HG02970 (cell line): ENCODE results near the gene PPP2R2C.

Experiments used
- ATAC-seq: cut with Tn5 transposase; IDR thresholded peaks from one replicate; pipeline ENCODE4 v1.9.1; 2021; ENCODE audit warnings: mild to moderate bottlenecking, moderate library complexity, moderate number of reproducible peaks; ENCODE audit not compliant: unreplicated experiment, low FRiP score

The PPP2R2C gene

DNA sequence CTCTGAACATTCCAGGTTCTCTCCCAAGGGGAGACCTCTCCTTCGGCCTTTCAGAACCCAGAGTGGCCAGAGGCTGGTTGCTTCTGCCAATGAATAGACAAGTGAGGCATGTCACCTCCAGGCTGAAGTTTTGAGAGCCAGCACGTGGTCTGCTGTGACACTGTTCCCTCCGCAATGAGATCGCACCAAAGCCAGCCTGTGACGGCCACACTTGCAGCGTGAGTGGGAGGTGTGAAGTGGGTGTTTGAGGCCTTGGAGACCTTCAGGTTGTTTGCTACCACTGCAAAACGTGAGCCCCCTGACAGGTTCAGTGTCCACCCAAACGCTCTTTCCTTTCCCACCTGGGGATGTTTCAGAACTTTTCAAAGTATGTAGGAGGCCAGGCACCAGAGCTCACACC lies 121.8 kb downstream of the PPP2R2C start:
- ATAC-seq: no peak

DNA sequence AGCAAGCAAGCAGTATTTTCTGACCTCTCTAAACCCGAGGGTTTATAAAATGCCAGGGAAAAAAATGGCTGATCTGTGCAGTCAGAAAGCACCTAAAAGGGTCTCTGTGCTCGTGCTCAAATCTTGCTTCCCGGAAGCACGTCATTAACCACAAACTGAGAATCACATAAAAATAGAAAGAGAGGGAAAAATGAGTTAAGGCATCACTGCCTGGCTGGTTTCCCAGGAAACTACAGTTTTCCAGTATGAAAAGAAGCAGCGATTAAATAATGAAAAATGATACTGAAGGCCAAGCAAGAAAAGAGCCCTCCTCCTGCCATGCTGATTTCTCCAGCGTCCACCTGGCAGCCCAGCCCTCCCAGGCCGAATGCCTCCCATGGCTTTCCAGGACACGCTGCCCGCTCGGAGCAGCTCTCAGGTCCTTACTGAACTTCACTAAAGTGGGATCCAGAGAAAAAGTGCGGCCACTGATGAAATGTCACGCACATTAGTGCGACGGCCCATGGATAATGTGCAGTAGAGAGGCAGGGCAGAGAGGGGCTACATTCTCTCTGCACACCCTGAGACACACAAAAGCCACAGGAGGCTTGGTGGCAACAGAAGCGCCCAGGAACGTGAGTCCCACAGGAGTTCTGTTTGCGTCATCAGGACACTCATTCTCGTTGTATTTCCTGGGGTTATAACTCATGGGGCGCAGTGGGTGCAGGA lies 122.4 kb downstream of the PPP2R2C start:
- ATAC-seq: no peak

DNA sequence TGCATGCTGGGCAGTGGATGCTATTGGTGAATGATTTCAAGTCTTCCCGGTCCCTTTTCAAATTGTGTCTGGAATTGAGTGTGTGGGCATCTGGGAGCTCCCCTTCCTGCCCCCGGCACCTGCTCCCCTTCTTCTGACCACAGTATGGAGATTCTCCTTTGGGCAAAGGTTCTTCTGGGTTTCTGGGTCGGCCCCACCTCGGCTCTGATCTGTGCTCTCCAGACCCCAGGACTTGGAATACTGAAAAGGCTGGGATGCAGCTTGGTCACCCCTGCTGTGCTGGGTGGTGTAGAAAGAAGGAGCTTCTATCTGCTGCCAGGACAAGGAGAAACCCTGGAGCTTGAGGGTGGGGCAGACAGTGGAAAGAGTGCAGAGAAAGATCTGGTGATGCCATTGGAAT lies 124.0 kb downstream of the PPP2R2C start:
- no peak for ATAC-seq

DNA sequence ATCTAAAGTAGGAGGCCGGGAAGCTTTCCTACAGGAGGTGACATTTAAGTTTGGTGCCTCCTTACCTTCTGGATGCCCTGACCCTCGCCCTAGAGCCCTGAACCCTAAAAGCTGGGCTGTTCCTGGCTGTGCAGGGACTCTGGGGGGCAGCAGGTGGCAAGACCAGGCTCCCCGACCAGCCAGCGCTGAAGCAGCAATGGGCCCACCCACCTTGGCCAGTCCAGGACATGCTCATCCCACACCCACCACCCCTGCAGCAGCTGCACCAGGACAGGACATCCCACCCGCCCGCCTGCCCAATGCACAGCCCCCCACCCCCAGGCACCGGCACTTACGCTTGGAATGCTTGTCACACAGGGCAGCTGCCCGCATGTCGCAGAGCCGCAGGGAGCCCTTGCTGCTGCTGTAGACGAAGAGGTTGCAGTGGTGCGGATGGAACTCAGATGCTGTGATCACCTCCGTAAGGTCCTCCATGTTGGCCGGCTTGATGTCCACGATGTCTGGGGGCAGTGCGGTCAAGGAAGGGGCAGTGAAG lies 124.8 kb downstream of the PPP2R2C start:
- no peak for ATAC-seq

DNA sequence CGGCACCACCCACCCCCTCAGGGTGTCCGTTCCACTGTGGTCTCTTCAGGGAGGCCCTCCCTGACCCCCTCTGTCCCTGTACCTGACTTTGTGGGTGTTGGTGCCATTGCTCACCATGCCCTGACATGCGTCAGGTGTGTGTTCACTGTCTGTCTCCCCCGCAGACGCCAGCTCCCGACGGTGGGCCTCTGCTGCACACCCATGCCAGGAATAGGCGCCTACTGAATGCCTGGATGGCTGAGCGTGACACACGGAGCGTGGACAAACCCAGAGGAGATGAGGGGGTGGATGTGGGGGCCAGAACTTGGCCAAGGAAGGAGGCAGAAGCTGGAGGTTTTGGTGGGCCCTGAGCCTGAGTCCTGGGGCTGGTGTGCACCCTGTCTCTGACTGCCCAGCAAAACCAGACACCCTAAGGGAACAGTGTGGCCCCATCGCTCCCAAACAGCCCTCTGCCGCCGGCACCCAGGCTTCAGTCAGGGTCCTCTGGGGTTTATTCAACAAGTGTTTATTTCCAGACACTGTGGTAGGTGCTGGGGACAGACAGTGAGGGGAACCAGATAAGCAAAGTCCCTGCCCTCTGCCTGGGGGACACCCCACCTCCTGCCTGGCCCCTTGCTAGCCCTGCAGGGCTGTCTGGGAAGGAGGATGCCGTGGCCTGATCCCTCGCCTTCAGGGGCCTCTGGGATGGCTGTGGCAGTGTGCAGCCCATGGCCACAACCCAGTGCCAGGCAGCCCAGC lies 125.9 kb downstream of the PPP2R2C start:
- no peak for ATAC-seq

DNA sequence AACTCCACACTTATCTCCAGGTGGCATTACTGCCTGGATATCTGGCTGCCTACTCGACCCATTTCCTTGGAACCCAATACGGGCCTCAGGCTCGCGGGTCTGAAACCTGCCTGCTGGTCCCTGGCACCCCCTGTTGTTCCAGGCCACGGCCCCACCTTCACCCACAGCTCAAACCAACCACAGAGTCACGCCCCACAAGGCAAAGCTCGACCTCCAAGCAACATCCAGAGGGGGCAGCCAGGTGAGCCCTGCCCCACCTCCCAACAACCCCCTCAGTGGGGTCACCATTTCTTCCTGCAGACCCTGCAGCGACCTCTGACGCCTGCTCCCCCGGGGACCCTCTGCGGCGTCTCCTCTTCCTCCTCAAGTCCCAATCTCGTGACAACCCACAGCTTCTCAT lies 126.5 kb downstream of the PPP2R2C start:
- no peak for ATAC-seq

DNA sequence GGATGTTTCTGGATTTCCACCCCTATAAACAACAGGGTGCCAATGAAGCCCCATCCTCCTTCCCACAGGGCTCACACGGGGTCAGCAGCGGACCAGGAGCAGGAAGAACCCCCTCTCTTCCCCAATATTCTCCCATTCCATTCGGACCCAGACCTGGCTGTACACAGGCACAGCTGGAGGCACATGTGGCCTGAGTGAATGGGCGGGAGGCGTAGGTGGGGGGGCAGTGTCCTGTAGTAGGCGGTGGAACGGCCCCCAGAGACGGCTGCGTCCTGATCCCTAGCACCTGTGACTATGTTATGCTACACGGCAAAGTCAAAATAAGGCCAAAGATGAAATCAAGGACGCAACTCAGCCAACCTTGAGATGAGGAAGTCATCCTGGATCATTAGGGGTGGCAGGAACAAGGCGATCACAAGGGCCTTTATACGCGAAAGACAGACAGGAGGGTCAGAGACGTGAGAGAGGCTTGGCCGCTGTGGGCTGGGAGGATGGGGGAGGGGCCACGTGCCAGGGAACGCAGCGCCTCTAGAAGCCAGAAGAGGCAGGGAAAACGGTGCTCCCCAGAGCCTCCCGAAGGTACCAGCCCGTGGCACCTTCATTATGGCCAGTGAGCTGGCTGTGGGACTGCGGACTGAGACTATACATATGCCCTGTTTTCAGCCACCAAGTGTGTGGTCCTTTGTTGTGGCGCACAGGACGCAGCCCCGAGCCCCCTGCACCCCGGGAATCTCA lies 127.2 kb downstream of the PPP2R2C start:
- no peak for ATAC-seq

DNA sequence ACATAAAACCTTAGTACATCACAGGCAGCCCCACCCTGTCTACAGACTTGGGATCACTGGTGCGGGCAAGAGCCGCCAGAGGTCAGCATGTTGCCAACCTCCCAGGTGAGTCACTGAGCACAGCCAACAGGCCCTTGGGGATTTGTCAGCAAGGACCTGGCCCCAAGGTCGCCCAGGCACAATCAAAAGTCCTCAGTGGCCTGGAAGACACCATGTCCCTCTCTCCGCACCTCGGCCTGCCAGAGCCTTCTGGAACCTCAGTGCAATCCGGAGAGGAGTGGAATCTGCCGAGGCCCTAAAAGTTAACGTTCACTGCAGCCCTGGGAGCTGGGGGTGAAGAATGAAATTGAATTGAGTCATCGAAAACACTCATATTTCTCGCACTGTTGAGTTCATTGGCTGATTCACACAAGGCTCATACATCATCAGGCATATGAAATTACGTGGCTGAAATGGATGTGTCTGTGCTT lies 128.4 kb downstream of the PPP2R2C start:
- no peak for ATAC-seq

DNA sequence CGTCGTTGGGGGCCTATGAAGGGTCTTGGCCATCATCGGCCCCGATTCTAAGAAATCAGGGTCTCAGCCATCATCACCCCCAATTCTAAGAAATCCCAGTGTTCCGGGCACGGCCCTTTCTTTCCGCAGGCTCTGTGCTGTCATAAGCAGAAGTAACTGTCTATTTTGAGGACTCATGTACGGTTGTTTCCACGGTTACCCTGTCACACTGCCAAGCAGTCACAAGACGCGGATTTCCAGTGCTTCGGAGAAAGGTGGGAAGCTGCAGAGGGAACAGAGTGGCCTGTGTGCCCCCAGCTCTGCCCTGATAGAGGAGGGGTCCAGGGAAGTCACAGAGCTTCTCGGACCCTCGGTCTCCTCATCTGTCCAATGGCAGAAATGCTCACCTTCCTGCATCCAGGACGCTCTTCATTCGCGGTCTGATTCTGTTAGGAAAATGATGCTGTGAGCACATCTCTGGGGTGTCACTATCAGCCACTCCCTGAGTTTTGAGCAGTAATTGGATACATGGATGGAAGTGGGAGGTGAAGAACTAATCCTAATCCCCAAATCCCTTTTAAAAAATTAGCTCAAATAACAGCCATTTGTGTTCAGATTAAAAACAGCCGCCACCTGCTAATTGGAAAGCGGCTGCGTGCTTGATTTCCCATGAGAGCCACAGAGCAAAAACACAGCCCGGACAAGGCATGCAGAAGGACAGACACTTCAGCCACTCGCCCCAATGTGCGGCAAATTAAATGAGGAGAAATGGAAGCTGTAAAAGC lies 129.7 kb downstream of the PPP2R2C start:
- no peak for ATAC-seq

DNA sequence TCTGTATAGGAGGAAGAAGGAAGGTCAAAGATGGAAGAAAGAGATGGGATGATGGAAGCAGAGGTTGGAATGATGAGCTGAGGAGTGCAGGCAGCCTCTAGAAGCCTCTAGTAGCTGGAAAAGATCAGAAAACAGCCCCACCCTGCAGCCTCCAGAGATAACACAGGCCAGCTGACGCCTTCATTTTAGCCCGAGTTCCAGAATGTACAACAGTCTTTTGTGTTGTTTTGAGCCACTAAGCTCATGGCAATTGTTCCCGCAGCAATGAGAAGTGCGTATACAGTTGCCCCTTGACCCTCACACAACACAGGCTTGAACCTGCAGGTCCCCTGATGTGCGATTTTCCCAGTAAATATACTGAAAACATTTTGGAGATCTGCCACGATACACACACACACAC lies 130.7 kb downstream of the PPP2R2C start:
- no peak for ATAC-seq

DNA sequence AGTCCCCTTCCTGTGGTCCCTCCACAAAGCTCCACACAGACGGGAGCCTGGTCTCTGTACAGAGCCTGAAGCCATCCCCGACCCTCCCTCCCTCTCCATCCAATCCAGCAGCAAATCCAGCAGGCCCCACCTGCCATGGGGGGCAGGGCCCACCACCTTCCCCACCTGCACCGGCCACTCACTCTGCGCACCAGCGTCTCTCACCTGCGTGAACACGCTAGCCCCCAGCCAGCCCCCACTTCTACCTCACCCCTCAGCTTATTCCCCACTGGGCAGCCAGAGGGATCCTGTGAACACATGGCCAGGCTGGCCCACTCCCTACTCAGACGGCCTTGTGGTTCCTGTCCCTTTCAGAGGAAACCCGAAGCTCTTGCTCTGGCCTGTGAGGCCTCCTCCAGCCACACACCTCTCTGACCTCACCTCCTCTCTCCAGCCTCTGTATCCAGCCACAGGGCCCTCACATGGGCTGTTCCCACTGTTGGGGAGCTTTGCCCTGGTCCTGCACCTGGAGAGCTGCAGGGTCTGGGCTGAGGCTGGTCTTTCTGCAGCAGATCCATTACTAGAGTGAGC lies 131.9 kb downstream of the PPP2R2C start:
- no peak for ATAC-seq

DNA sequence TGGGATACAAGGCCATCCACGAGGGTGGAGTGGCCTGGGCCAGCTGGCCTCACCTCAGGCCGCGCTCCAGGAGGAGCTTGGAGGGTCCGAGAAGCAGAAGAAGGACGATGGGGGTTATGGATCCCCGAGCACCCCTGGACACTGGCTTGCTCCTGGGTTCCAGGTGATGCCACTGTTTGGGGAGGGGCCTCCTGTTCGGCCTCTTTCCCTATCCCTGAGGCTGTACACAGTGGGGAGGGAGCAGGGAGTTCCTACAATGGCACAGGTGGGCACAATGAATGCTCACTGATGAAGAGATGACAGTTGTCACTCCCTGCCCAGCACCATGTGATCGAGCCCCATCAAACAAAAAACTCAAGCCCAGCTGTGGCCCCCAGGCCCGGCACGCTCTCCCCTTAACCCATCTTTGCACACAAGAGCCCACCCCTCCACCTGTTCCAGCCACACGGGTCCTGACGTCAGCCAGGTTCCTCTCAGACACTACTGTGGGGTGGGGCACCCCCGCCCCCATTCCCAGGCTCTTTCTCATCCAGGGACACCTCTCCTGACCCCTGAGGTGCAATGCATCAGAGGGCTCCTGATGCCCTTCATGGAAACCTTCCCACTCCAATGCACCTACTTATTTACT lies 132.5 kb downstream of the PPP2R2C start:
- ATAC-seq: no peak

DNA sequence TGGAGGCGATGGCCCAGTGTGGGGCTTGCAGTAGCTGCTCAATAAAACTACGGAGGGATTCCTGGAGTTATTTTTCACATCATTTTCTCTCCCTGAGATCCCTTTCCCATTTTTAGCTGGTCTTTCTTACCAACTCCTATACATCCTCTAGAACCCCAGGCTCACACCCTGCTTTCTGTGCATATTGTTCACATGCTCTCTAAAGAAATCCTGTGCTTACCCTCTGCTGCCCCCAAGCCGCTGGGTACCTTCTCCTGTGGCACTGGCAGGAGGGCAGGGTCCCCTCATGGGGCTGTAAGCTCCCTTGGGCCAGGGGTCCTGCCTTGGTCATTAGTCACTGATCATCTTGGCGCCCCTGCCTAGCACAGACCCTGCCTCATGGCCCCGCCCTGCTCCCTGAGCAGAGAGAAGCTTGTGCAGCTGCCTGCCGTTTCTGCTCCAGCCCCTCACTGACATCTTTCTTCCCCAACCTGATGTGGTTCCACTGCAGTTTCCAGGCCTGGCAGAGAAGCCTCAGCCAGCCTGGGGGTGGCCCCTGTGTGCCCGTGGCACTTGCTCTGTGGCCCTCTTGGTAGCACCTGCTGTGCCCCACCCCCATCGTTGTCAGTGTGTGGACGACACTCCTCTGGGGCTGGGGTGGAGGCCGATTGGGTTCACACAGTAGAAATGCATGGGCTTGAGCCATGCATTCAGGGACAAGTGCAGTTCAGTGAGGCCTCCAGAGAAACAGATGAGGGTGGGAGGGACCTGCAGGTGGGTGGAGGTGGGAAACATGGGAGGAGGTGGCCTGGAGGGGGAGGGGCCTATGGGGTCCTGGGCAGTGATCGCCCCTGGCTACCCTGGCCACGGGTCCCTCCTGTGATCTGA lies 133.2 kb downstream of the PPP2R2C start:
- ATAC-seq: no peak

DNA sequence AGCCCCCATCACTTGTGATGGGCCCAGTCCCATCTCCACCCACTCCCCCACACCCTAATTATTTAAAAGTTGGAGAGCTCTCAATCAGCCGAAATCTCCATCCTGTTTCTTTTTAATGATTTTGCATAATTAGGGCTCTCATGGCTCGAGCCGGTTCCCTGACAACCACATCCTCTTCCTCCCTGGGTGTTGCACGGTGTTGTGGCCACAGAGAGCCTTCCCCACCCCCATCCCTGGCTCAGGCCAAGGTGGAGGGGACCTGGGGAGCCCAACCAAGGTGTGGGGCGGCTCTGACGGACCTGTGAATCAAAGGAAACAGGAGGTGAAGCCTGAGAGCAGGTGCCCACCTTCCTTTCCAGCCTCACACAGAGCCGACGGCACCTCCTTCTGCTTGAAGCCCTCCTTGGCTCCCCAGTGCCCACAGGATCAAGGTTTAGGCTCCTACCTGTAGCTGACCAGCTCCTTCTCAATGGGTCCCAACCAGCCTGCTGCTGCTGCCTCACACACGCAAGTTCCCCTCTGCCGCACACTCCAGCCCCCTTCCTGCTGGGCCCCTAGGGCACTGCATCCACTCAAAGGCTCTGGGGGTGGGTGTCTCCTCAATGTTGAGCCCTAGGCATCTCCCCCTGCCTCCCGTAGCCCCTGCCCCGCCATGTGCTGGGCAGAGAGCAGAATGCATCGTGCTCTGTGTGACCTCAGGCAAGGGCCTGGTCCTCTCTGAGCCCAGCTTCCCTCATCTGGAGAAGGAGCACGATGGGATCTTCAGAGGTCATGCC lies 134.1 kb downstream of the PPP2R2C start:
- no peak for ATAC-seq

DNA sequence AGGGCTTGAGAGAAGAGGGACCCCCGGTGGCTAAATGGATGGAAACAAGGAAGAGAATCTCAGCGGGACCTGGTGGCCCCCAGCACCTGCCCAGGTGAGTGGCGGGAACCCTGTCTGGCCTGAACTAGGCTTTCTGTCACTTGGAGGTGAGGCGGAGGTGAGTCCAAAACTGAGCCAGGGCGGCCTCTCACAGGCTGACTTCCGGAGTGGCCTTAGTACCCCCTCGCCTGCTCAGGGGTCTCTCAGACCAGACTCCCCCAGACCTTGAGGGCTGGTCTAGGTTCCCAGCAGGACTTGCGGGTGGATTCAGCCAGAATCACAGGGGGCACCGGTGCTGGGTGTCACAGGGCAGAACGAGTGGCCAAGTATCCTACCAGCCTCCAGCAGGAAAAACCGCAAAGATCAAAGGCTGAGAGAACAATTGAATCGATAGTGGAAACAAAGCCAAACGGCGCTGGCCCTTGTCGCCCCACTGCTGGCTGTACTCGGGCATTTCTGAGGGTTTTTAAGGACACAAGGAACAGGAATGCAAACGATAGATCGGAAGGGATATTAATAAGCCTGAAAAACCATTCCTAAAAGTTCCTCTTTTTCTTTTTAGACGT lies 135.0 kb downstream of the PPP2R2C start:
- ATAC-seq: no peak

DNA sequence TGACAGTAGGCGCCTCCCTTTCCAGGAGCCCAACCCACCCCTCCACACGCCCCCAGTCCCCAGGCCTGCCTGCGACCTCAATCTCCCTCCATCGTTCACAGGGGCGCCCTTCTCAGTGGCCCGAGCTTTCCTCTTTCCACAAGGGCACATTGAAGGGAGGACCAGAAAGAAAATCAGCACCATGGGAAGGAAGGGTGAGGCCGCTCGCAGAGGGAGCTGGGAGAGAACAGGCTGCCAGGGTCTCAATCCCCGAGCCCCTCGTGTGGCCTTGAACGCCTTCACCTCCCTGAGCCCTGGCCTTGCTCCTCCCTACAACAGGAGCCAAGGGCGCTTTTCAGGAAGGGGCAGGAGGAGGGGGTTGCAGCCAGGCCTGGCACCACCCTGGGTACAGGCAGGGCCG lies 136.2 kb downstream of the PPP2R2C start:
- no peak for ATAC-seq

DNA sequence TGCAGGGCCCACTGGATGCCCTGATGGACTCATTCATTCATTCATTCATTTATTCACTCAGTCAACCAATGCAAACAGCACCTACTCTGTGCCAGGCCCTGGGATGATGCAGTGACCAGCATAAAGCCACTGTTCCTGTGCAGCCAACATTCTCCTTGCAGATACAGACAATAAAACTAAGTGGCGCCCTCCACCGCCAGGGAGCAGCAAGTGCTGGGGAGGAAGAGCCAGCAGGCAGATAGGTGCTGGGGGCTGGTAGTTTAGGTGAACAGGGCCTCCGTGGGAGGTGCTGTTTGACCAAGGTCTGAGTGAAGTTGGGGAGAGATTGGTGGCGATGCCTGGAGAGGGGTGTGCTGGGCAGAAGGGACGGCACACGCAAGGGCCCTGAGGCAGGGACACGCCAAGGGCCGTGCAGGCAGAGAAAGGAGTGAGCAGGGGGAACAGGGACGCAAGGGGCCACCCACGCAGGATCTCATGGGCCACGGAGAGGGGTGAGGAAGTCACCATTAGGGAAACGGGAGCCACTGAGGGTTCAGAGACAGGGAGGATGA lies 137.3 kb downstream of the PPP2R2C start:
- no peak for ATAC-seq
